HEK293 (cell line): ENCODE measurements around the gene EXOC1.

Experiments
- CTCF ChIA-PET: fragments of 350-600 bp; formaldehyde crosslinking; extraction: SDS; loops from one replicate; lab custom pipeline; 2021; ENCODE audit warnings: antibody characterized with exemption; lab: Yijun Ruan, JAX
- POLR2A ChIA-PET: fragments of 300-600 bp; formaldehyde crosslinking; extraction: SDS; loops from one replicate; lab custom pipeline; 2020; ENCODE audit warnings: antibody characterized with exemption, inconsistent platforms; lab: Yijun Ruan, JAX
- H3K27ac ChIP-seq: fragments of 200-500 bp; sonication (Bioruptor generic); 2 replicates; pipeline ENCODE4 v1.5.1; 2014; ENCODE audit warnings: low read depth, low read length, control low read depth, inconsistent platforms; ENCODE audit errors: extremely low read depth
- H3K36me3 ChIP-seq, 2 experiments: fragments of 200-500 bp in 1 of 2; sonication (Bioruptor generic) in 1 of 2; 1 replicate in 1 of 2; 2 replicates in 1 of 2; pipeline ENCODE4 v1.5.1; 2014 to 2017; ENCODE audit warnings: inconsistent platforms in 2 of 2, low read length in 2 of 2; ENCODE audit not compliant: control insufficient read depth in 2 of 2, insufficient read depth in 1 of 2
- H3K4me1 ChIP-seq: fragments of 200-500 bp; sonication (Bioruptor generic); 2 replicates; pipeline ENCODE4 v1.5.1; 2014; ENCODE audit warnings: mild to moderate bottlenecking, low read length, inconsistent platforms; ENCODE audit not compliant: control insufficient read depth, insufficient read depth
- H3K4me3 ChIP-seq: 2 replicates; pipeline ENCODE4 v1.5.1; 2011; ENCODE audit warnings: low read depth, mild to moderate bottlenecking, control low read depth, low read length, moderate library complexity
- H3K9me3 ChIP-seq: fragments of 200-500 bp; sonication (Bioruptor generic); 2 replicates; pipeline ENCODE4 v1.5.1; 2014; ENCODE audit warnings: low read depth, low read length, inconsistent platforms; ENCODE audit not compliant: control insufficient read depth, insufficient read depth
- GLIS2 ChIP-seq: fragments of 450-650 bp; formaldehyde crosslinking; IDR thresholded peaks from 2 replicates; pipeline ENCODE4 v1.5.1; 2016; ENCODE audit warnings: missing biosample characterization, missing genetic modification characterization
- KLF9 ChIP-seq: fragments of 450-650 bp; formaldehyde crosslinking; IDR thresholded peaks from 2 replicates; pipeline ENCODE4 v1.5.1; 2016; ENCODE audit warnings: missing biosample characterization, missing genetic modification characterization, low read depth
- PATZ1 ChIP-seq: fragments of 450-650 bp; formaldehyde crosslinking; IDR thresholded peaks from 2 replicates; pipeline ENCODE4 v1.5.1; 2016; ENCODE audit warnings: missing biosample characterization, missing genetic modification characterization
- PRDM10 ChIP-seq: fragments of 450-650 bp; formaldehyde crosslinking; IDR thresholded peaks from 2 replicates; pipeline ENCODE4 v1.5.1; 2016; ENCODE audit warnings: missing biosample characterization, missing genetic modification characterization
- PRDM6 ChIP-seq: fragments of 450-650 bp; formaldehyde crosslinking; IDR thresholded peaks from 2 replicates; pipeline ENCODE4 v1.5.1; 2017; ENCODE audit warnings: missing biosample characterization, missing genetic modification characterization
- ZBTB1 ChIP-seq: fragments of 450-650 bp; formaldehyde crosslinking; IDR thresholded peaks from 2 replicates; pipeline ENCODE4 v1.5.1; 2016; ENCODE audit warnings: missing biosample characterization, missing genetic modification characterization
- ZBTB21 ChIP-seq: fragments of 450-650 bp; formaldehyde crosslinking; IDR thresholded peaks from 2 replicates; pipeline ENCODE4 v1.5.1; 2017; ENCODE audit warnings: missing biosample characterization, missing genetic modification characterization
- ZBTB6 ChIP-seq: fragments of 450-650 bp; formaldehyde crosslinking; IDR thresholded peaks from 2 replicates; pipeline ENCODE4 v1.5.1; 2017; ENCODE audit warnings: missing biosample characterization, missing genetic modification characterization
- ZNF112 ChIP-seq: fragments of 450-650 bp; formaldehyde crosslinking; IDR thresholded peaks from 2 replicates; pipeline ENCODE4 v1.5.0; 2017; ENCODE audit warnings: missing biosample characterization, missing genetic modification characterization
- ZNF214 ChIP-seq: fragments of 450-650 bp; formaldehyde crosslinking; IDR thresholded peaks from 2 replicates; pipeline ENCODE4 v1.5.1; 2017; ENCODE audit warnings: missing biosample characterization, mild to moderate bottlenecking, missing genetic modification characterization, borderline replicate concordance
- ZNF24 ChIP-seq: fragments of 450-650 bp; formaldehyde crosslinking; IDR thresholded peaks from 2 replicates; pipeline ENCODE4 v1.5.1; 2016; ENCODE audit warnings: missing biosample characterization, missing genetic modification characterization
- ZNF280D ChIP-seq: fragments of 450-650 bp; formaldehyde crosslinking; IDR thresholded peaks from 2 replicates; pipeline ENCODE4 v1.5.1; 2016; ENCODE audit warnings: missing biosample characterization, missing genetic modification characterization
- ZNF513 ChIP-seq: fragments of 450-650 bp; IDR thresholded peaks from 2 replicates; pipeline ENCODE4 v1.5.1; 2018; ENCODE audit warnings: missing biosample characterization, missing genetic modification characterization
- ZNF548 ChIP-seq: fragments of 450-650 bp; formaldehyde crosslinking; IDR thresholded peaks from 2 replicates; pipeline ENCODE4 v1.5.1; 2016; ENCODE audit warnings: missing biosample characterization, missing genetic modification characterization
- ZNF549 ChIP-seq: fragments of 450-650 bp; IDR thresholded peaks from 2 replicates; pipeline ENCODE4 v1.5.1; 2018; ENCODE audit warnings: missing biosample characterization, missing genetic modification characterization, mild to moderate bottlenecking, inconsistent platforms, moderate library complexity
- ZNF600 ChIP-seq: fragments of 450-650 bp; formaldehyde crosslinking; IDR thresholded peaks from 2 replicates; pipeline ENCODE4 v1.5.1; 2016; ENCODE audit warnings: missing biosample characterization, missing genetic modification characterization
- ZNF610 ChIP-seq: fragments of 450-650 bp; formaldehyde crosslinking; IDR thresholded peaks from 2 replicates; pipeline ENCODE4 v1.5.1; 2016; ENCODE audit warnings: missing biosample characterization, missing genetic modification characterization, borderline replicate concordance
- ZNF623 ChIP-seq: fragments of 450-650 bp; formaldehyde crosslinking; IDR thresholded peaks from 2 replicates; pipeline ENCODE4 v1.5.1; 2016; ENCODE audit warnings: missing biosample characterization, missing genetic modification characterization
- ZNF654 ChIP-seq: fragments of 450-650 bp; formaldehyde crosslinking; IDR thresholded peaks from 2 replicates; pipeline ENCODE4 v1.5.1; 2016; ENCODE audit warnings: low read depth, missing biosample characterization, missing genetic modification characterization
- ZNF660 ChIP-seq: fragments of 450-650 bp; IDR thresholded peaks from 2 replicates; pipeline ENCODE4 v1.5.1; 2018; ENCODE audit warnings: missing biosample characterization, mild to moderate bottlenecking, missing genetic modification characterization
- ZNF776 ChIP-seq: fragments of 450-650 bp; formaldehyde crosslinking; IDR thresholded peaks from 2 replicates; pipeline ENCODE4 v1.5.0; 2017; ENCODE audit warnings: missing biosample characterization, missing genetic modification characterization, borderline replicate concordance
- ZNF843 ChIP-seq: fragments of 450-650 bp; formaldehyde crosslinking; IDR thresholded peaks from 2 replicates; pipeline ENCODE4 v1.5.1; 2016; ENCODE audit warnings: missing biosample characterization, missing genetic modification characterization

The EXOC1 gene

GRCh38 chr4:55948726-55949481 lies 95.5 kb downstream of the EXOC1 start, which contains the start of gene CEP135:
CEP135 (plus strand) TSS chr4:55948945; CDS start chr4:55952131, 3,186 bp downstream.
- H3K4me1 ChIP-seq, result peaks cover 4% of the 10 kb centered on the region; the same call in 1 of the 2 replicates
- no peaks in the 10 kb centered on the region for H3K9me3 ChIP-seq
- peak within 1 kb of the TSS; percentile 96 for H3K4me3 ChIP-seq
- peaks cover 4 to 18% of the 10 kb centered on the region in 2 experiments; a peak in 1 of 3 replicates for H3K36me3 ChIP-seq
- CTCF ChIA-PET, result interaction anchor here (0.6 to 2.3 kb wide), 21 partner anchors 8 to 967 kb away, joined by 3 to 21 read pairs (median 4); no protein-coding TSS in a partner anchor
- POLR2A ChIA-PET, result interaction anchor here (0.6 to 1.2 kb wide), 5 partner anchors 101 to 584 kb away, joined by 3 to 7 read pairs (median 4); partner anchors contain the start of gene AASDH
- H3K27ac ChIP-seq, result peak within 1 kb of the TSS; percentile 85
- TF ChIP-seq ZNF660, result peak; percentile 49
- no peak for TF ChIP-seq ZNF623 (tag by site-specific recombination)
- no peak for TF ChIP-seq ZNF24 (tag by site-specific recombination)
- TF ChIP-seq ZNF214 (tag by site-specific recombination), result no peak
- TF ChIP-seq PRDM6 (tag by site-specific recombination), result no peak
- TF ChIP-seq ZNF600 (tag by site-specific recombination), result peak; percentile 70
- TF ChIP-seq ZBTB1, result no peak
- peak; percentile 68 for TF ChIP-seq KLF9 (tag by site-specific recombination)
- TF ChIP-seq ZNF610, result peak; percentile 93
- TF ChIP-seq ZNF280D (tag by site-specific recombination), result no peak
- no peak; the same call in 1 of the 2 replicates for TF ChIP-seq ZNF513 (tag by site-specific recombination)
- TF ChIP-seq ZNF654 (tag by site-specific recombination), result peak; percentile 27; the same call in 1 of the 2 replicates
- TF ChIP-seq GLIS2 (tag by site-specific recombination), result peak; percentile 27; the same call in 1 of the 2 replicates
- 0 out of 2 replicates have a peak, but pooled peaks have one; percentile 15 for TF ChIP-seq PATZ1 (tag by site-specific recombination)
- TF ChIP-seq ZNF776 (tag by site-specific recombination), result no peak
- peak; percentile 98 for TF ChIP-seq ZBTB6 (tag by site-specific recombination)
- peak; percentile 33; the same call in 1 of the 2 replicates for TF ChIP-seq PRDM10 (tag by site-specific recombination)
- no peak for TF ChIP-seq ZNF112 (tag by site-specific recombination)
- TF ChIP-seq ZNF843 (tag by site-specific recombination), result peak; percentile 43; the same call in 1 of the 2 replicates
- TF ChIP-seq ZNF548, result no peak
- TF ChIP-seq ZNF549 (tag by site-specific recombination), result no peak
- TF ChIP-seq ZBTB21 (tag by site-specific recombination), result no peak
